ENCODE data around the gene FAM24B. TPM values are rescaled to one million over a fixed set of nuclear protein-coding genes. Genes with fewer than 3 reads are reported as not detected.

FAM24B gene, protein sequence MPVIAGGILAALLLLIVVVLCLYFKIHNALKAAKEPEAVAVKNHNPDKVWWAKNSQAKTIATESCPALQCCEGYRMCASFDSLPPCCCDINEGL
- total RNA-seq (2021) (10.8 and 14.8 TPM in 2 replicates), Bru-seq, nascent RNA (percentile 83 among the genes with signal in this experiment), BruChase-seq, experiment 1, labeled RNA remaining after a 2-hour chase (percentile 66 among the genes with signal in this experiment), BruChase-seq, experiment 2, labeled RNA remaining after a 6-hour chase (percentile 46 among the genes with signal in this experiment)
- long read RNA-seq, partial matches to known transcripts = 0 of 13 reads
- long read RNA-seq, other reads (novel, unspliced or antisense) = 3 of 13 reads

DNA sequence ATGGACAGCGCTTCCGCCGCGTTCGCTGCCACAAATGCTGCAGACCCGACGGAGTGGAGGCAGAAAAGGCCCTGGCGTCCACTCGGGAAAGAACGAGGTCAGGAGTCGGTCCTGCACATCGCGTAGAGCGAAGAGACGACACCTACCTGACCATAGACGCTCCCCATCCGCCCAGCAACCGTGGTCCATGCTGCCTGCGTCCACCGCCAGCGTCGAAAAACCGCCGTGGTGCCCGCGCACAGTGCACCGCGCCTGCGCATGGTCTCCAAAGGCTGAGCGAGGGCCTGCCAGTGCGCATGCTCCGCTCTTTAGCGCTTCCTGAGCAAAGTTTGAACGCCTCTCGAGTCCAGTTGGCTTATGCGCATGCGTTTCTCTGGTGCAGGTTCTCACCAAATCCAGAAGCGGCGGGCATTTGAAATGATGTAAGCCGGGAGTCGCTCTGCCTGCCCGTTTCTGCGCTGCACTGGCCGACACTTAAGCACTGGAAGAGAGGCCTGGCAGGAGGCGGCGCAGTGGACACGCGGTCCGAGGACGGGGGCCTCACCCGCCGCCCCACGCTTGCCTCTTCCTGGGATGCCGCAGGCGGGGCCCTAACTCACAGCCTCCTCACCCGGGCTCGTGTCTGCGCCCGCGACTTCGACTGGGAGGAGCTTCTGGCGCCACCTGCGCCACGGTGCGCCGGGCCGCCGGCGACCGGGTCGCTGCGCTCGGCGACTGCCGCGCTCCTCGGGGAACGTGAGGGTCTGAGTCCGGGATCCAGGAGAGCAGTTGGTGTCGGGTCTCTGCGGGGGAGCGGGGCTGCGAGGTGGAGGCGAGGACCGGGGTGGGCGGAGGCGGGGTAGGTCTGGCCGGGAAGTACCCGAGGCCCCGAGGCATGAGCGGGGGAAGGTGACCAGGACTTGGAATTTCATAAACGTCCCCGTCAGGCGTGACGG lies at the start of gene FAM24B:
FAM24B (minus strand) TSS at position 243 of the 935 bp plus-strand sequence. CDS start 29,066 bp downstream, outside the sequence.
- Histone ChIP-seq H3K4me3 (peak within 1 kb of the TSS; percentile 85), H3K79me2 (ENCODE audit: low read depth) (peaks cover 36% of the 10 kb centered on the region), H3K27ac (peak within 1 kb of the TSS; percentile 75), H3K9me3 (ENCODE audit: insufficient read depth, low read depth) (no peaks in the 10 kb centered on the region), H3K27me3 (ENCODE audit: insufficient read depth, low read depth) (no peaks in the 10 kb centered on the region), H3F3A (ENCODE audit: insufficient read depth, low read depth) (peaks cover 10% of the 10 kb centered on the region; the same call in 1 of the 2 replicates), H3K4me1 (replicated peaks; ENCODE audit: insufficient read depth) (peaks cover 16% of the 10 kb centered on the region; the same call in 1 of the 2 replicates), H3K36me3 (ENCODE audit: low read depth) (no peaks in the 10 kb centered on the region), H3K9me2 (ENCODE audit: insufficient read depth) (no peaks in the 10 kb centered on the region), H3K4me2 (peak within 1 kb of the TSS; percentile 91), H2AFZ (peak within 1 kb of the TSS; percentile 97), H4K20me1 (ENCODE audit: insufficient read depth) (no peaks in the 10 kb centered on the region)
- intact Hi-C loops (cut with micrococcal nuclease; ENCODE audit: unreplicated experiment) = loop anchor here (10.0 kb wide), 1 partner anchor 55 kb away; no protein-coding TSS in a partner anchor
- POLR2A ChIA-PET (ENCODE audit: unreplicated experiment) = no interaction called here
- no TSS peak for BruUV-seq (replicated peaks)
- CTCF ChIA-PET = no interaction called here
- peak; percentile 89 for DNase-seq
- TF ChIP-seq, protein P1, sequence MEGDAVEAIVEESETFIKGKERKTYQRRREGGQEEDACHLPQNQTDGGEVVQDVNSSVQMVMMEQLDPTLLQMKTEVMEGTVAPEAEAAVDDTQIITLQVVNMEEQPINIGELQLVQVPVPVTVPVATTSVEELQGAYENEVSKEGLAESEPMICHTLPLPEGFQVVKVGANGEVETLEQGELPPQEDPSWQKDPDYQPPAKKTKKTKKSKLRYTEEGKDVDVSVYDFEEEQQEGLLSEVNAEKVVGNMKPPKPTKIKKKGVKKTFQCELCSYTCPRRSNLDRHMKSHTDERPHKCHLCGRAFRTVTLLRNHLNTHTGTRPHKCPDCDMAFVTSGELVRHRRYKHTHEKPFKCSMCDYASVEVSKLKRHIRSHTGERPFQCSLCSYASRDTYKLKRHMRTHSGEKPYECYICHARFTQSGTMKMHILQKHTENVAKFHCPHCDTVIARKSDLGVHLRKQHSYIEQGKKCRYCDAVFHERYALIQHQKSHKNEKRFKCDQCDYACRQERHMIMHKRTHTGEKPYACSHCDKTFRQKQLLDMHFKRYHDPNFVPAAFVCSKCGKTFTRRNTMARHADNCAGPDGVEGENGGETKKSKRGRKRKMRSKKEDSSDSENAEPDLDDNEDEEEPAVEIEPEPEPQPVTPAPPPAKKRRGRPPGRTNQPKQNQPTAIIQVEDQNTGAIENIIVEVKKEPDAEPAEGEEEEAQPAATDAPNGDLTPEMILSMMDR (conservative IDR thresholded peaks at IDR 0.05) = no peak
- no peak for TF ChIP-seq EZH2 (IDR thresholded peaks at IDR 0.05; ENCODE audit: low read depth)

DNA sequence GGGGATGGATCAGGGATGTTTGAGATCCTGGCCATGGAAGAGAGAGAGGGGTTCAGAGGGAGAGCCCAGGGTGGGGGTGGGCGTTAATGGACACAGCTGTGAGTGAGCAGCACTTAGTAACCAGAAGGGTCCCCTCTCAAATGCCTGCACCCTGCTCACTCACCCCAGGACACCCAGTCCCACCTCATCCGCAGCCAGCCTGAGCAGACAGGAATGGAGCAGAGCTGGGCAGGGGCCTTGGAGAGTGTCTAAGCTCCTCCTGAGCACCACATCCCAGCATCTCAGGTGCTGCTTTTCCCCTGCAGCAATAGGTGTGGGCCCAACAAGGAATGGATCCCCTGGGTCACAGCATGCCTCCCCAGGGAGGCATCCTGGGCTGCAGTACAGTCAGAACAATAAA lies 36.3 kb upstream of the FAM24B start:
- Histone ChIP-seq H3K9me2 (ENCODE audit: insufficient read depth) (no peaks in the 10 kb centered on the region), H4K20me1 (ENCODE audit: insufficient read depth) (no peaks in the 10 kb centered on the region), H3F3A (ENCODE audit: insufficient read depth, low read depth) (no peaks in the 10 kb centered on the region), H3K27ac (no peak overlapping the region), H2AFZ (no peak overlapping the region), H3K4me3 (no peak overlapping the region), H3K4me1 (replicated peaks; ENCODE audit: insufficient read depth) (no peaks in the 10 kb centered on the region), H3K27me3 (ENCODE audit: insufficient read depth, low read depth) (peaks cover 9% of the 10 kb centered on the region; the same call in 1 of the 2 replicates), H3K79me2 (ENCODE audit: low read depth) (no peaks in the 10 kb centered on the region), H3K36me3 (ENCODE audit: low read depth) (no peaks in the 10 kb centered on the region), H3K9me3 (ENCODE audit: insufficient read depth, low read depth) (no peaks in the 10 kb centered on the region), H3K4me2 (no peak overlapping the region)
- ChIA-PET POLR2A (ENCODE audit: unreplicated experiment) (no interaction called here), CTCF (no interaction called here)
- no TSS peak for BruUV-seq (replicated peaks)
- TF ChIP-seq, protein P1 (conservative IDR thresholded peaks at IDR 0.05) = no peak
- no peak for TF ChIP-seq EZH2 (IDR thresholded peaks at IDR 0.05; ENCODE audit: low read depth)
- DNase-seq = no peak
- intact Hi-C loops (cut with micrococcal nuclease; ENCODE audit: unreplicated experiment) = no loop called here

DNA sequence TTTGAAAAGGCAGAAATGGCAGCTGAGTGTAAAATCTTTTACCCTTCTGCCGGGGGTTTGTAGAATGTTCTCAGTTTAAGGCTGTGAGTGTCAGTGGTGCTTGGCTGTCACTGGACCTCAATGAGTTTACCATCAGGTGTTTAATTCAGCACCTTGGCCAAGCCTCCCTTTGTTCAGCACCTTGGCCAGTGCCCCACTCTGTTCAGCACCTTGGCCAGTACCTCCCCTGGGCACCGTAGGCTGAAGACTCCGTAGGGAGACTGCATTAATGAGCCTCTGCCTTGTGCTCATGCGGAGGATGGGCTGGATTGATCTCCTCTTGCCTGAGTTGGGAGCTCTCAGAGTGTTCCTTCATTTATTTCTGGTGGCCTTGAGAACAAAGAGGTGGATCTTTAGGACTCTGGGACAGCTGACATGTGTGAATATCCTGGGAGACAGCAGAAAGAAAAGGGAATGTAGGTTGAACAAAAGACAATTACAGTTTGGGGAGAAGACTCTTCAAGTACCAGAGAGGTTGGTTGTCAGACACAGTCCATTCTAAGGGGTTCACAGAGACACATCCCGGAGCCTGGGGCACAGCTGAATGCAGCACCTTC lies 32.6 kb upstream of the FAM24B start:
- H3K36me3 ChIP-seq (ENCODE audit: low read depth) = no peaks in the 10 kb centered on the region
- H3K9me2 ChIP-seq (ENCODE audit: insufficient read depth) = no peaks in the 10 kb centered on the region
- no peaks in the 10 kb centered on the region for H4K20me1 ChIP-seq (ENCODE audit: insufficient read depth)
- POLR2A ChIA-PET (ENCODE audit: unreplicated experiment) = no interaction called here
- no peaks in the 10 kb centered on the region for H3K79me2 ChIP-seq (ENCODE audit: low read depth)
- H3K27me3 ChIP-seq (ENCODE audit: insufficient read depth, low read depth) = peaks cover 14% of the 10 kb centered on the region
- H3F3A ChIP-seq (ENCODE audit: insufficient read depth, low read depth) = no peaks in the 10 kb centered on the region
- H3K27ac ChIP-seq = no peak overlapping the region
- no peak overlapping the region for H3K4me2 ChIP-seq
- no peak overlapping the region for H3K4me3 ChIP-seq
- BruUV-seq (replicated peaks) = no TSS peak
- peak in 1 of 2 experiments; percentile 52 for DNase-seq
- intact Hi-C loops (cut with micrococcal nuclease; ENCODE audit: unreplicated experiment) = no loop called here
- TF ChIP-seq EZH2 (IDR thresholded peaks at IDR 0.05; ENCODE audit: low read depth) = no peak
- TF ChIP-seq, protein P1 (conservative IDR thresholded peaks at IDR 0.05) = no peak
- CTCF ChIA-PET = no interaction called here
- no peaks in the 10 kb centered on the region for H3K9me3 ChIP-seq (ENCODE audit: insufficient read depth, low read depth)
- H3K4me1 ChIP-seq (replicated peaks; ENCODE audit: insufficient read depth) = no peaks in the 10 kb centered on the region
- H2AFZ ChIP-seq = no peak overlapping the region

Data from PC-9 (cell line).